ENCODE results near the gene ZNF718. TPM values are rescaled to one million over a fixed set of nuclear protein-coding genes. Genes with fewer than 3 reads are reported as not detected.
"Not testable (repeated sequence)": the region's sequence is repeated elsewhere in the genome, so short reads cannot be mapped to it uniquely, and the experiment has no call there.

The ZNF718 gene
- total RNA-seq, 2 donors from 2014 or later, result 2.4 to 3.5 TPM

DNA sequence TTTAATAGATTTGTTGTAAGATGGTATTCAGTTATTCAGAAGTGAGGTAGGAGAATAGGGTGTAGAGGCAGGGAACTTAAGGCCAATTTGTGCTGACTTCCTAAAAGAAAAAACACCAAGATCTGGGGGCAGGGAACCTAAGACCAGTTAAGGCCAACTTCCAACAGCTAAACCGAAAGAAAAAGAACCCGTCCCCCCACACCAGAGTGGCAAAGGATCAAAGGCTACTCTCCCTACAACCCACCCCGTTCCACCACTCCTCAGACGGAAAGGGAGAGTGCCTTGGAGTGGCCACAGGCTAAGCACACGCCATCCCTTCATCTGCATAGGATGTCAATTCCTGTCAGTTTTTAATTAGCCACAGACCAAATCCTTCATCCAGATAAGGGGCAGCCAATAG, 3.7 kb upstream of the ZNF718 start:
- TF ChIP-seq, protein P1, sequence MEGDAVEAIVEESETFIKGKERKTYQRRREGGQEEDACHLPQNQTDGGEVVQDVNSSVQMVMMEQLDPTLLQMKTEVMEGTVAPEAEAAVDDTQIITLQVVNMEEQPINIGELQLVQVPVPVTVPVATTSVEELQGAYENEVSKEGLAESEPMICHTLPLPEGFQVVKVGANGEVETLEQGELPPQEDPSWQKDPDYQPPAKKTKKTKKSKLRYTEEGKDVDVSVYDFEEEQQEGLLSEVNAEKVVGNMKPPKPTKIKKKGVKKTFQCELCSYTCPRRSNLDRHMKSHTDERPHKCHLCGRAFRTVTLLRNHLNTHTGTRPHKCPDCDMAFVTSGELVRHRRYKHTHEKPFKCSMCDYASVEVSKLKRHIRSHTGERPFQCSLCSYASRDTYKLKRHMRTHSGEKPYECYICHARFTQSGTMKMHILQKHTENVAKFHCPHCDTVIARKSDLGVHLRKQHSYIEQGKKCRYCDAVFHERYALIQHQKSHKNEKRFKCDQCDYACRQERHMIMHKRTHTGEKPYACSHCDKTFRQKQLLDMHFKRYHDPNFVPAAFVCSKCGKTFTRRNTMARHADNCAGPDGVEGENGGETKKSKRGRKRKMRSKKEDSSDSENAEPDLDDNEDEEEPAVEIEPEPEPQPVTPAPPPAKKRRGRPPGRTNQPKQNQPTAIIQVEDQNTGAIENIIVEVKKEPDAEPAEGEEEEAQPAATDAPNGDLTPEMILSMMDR (IDR thresholded peaks at IDR 0.05), result no peak
- peaks cover 0 to 4% of the 10 kb centered on the region in 2 donors for H3K4me1 ChIP-seq
- H3K27me3 ChIP-seq, result no peaks in the 10 kb centered on the region
- H3K9me3 ChIP-seq, result peaks cover 0 to 11% of the 10 kb centered on the region in 2 donors
- H3K27ac ChIP-seq, result no peak overlapping the region
- H3K4me3 ChIP-seq, result no peak overlapping the region
- no peak for DNase-seq (ENCODE audit: low spot score)
- no peaks in the 10 kb centered on the region for H3K36me3 ChIP-seq

DNA sequence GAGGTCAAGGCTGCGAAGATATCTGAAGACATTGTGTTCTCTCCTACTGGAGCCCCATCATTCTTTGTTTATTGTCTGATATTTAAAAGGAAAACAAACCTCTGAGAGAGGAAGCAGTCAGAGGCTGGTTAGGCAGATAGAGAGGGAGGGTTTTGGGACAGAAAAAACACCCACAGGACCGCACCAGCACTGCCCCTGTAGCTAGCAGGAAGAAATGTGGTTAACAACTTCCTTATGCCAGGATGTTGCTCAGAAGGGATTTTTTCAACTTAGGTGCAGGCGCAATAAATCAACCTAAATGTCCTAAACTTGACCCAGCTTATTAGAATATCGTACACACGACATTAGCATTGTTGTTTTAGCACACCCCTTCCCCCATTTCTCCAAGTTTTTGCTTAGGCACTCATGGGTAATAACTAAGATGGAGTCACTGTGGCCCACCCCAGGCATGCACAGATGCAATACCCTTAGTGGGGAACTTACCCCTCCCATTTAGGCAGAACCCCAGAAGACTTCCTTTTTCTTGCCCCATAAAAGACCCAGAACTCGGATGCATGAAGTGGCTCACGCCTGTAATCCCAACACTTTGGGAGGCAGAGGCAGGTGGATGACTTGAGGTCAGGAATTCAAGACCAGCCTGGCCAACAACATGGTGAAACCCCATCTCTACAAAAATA, 2.8 kb upstream of the ZNF718 start:
- peaks cover under 1% of the 10 kb centered on the region for H3K36me3 ChIP-seq
- no peaks in the 10 kb centered on the region for H3K27me3 ChIP-seq
- peaks cover 0 to 12% of the 10 kb centered on the region in 2 donors for H3K4me1 ChIP-seq
- H3K27ac ChIP-seq, result no peak overlapping the region
- peaks cover 0 to 11% of the 10 kb centered on the region in 2 donors for H3K9me3 ChIP-seq
- no peak for DNase-seq (ENCODE audit: low spot score)
- TF ChIP-seq, protein P1 (IDR thresholded peaks at IDR 0.05), result no peak
- no peak overlapping the region for H3K4me3 ChIP-seq

DNA sequence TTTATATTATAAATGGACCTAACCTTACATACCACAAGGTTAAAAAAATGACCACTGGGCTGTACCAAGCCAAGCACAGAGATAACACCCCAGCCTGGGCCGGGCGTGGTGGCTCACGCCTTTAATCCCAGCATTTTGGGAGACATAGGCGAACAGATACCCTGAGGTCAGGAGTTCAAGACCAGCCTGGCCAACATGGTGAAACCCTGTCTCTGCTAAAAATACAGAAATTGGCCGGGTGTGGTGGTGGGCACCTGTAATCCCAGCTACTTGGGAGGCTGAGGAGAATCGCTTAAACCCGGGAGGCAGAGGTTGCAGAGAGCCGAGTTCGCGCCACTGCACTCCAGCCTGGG, 403 bp upstream of the ZNF718 start:
- H3K27ac ChIP-seq, result peak overlapping the region; percentile 89
- peak overlapping the region; percentile 84 to 88 for H3K4me3 ChIP-seq
- not testable (repeated sequence) for DNase-seq (ENCODE audit: low spot score); H3K27me3 ChIP-seq; H3K9me3 ChIP-seq
- peaks cover 0 to 12% of the 10 kb centered on the region in 2 donors for H3K4me1 ChIP-seq
- peaks cover 23% of the 10 kb centered on the region for H3K36me3 ChIP-seq

DNA sequence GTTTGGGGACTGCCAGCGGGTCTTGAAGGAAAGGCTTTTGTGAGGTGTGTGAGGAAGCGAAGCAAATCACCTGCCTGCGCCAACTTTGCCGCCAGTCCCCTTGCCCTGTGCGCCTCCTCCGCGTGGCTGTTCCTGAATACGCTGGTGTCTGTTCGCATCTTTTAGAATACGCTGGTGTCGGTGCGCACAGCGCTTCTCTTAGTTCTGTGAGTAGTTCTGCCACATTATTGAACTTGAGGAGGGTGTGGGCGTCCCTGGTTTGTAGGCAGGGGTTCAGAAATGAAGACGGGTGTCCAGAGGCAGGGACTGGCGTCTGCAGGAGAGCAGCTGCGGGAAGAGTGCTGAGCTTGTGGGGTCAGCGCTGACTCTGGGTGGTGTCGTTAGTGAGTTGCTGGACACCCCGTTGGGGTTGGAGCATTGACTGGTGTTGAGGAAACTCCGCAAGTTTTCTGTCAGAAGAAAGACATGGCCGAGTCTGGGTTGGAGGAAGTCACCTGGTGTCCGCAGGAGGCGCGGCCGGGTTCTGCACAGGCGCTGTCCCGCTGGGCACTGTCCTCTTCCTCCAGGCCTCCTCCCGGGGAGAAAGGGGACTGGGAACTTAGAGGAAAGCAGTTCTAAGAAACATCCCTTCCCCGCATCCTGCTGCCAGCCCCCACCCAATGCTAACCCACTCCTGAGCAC, 930 bp downstream of the ZNF718 start:
- Histone ChIP-seq H3K4me1 (peaks cover 0 to 12% of the 10 kb centered on the region in 2 donors), H3K27me3 (no peaks in the 10 kb centered on the region), H3K27ac (peak overlapping the region; percentile 89), H3K36me3 (peaks cover 23% of the 10 kb centered on the region), H3K9me3 (peaks cover 0 to 7% of the 10 kb centered on the region in 2 donors), H3K4me3 (peak overlapping the region; percentile 84 to 88)
- DNase-seq (ENCODE audit: low spot score), result peak; percentile 59
- TF ChIP-seq, protein P1 (IDR thresholded peaks at IDR 0.05), result no peak

DNA sequence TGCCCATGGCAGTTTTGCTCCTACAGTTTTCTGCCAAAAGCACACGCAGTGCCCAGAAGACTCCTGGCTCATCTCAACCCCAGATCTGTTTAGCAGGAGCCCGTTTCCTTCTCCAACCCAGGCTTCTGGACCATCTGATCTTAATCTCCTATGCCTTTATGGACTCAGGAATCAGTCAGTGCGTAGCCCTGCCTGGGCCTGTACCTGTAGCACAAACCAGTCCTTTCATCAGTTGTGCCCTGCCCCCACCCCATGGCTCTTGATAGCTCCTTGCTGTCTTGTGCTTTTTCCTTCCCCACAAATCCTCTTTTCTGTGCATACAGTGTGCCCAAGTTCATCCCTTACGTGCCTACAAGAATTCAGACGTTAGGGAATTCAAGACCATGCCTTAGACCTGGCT, 1.5 kb downstream of the ZNF718 start:
- peaks cover 23% of the 10 kb centered on the region for H3K36me3 ChIP-seq
- DNase-seq (ENCODE audit: low spot score), result no peak
- TF ChIP-seq, protein P1 (IDR thresholded peaks at IDR 0.05), result no peak
- H3K4me1 ChIP-seq, result peaks cover 0 to 12% of the 10 kb centered on the region in 2 donors
- peak overlapping the region; percentile 84 to 88 for H3K4me3 ChIP-seq
- H3K27me3 ChIP-seq, result no peaks in the 10 kb centered on the region
- peaks cover 0 to 7% of the 10 kb centered on the region in 2 donors for H3K9me3 ChIP-seq
- H3K27ac ChIP-seq, result peak overlapping the region; percentile 89

DNA sequence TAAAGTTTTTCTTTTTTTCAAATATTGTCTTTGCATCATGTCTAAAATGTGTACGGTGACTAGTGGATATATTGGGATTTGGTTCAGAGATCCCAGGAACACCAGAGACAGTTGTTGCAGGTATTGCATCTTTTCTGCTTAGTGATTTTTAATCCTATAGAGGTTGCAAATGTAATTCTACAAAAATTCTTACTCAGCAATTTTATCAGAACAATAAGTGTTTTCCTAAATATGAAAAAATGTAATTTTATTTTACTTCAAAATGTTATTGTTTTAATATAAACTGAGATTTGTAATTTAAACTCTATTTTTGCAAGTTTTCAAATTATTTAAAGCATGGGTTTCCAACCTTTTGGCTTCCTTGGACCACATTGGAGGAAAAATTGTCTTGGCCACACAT, 8.2 kb downstream of the ZNF718 start:
- DNase-seq (ENCODE audit: low spot score), result no peak
- Histone ChIP-seq H3K4me1 (no peaks in the 10 kb centered on the region), H3K27ac (no peak overlapping the region), H3K27me3 (no peaks in the 10 kb centered on the region), H3K9me3 (peaks cover 0 to 41% of the 10 kb centered on the region in 2 donors), H3K36me3 (peaks cover 62% of the 10 kb centered on the region), H3K4me3 (no peak overlapping the region)
- TF ChIP-seq, protein P1 (IDR thresholded peaks at IDR 0.05), result no peak
